CD8-positive, alpha-beta memory T cell (primary cell): ENCODE data around the gene TAF11L5. TPM values are rescaled to one million over a fixed set of nuclear protein-coding genes. Genes with fewer than 3 reads are reported as not detected.
"Not testable (repeated sequence)": the region's sequence is repeated elsewhere in the genome, so short reads cannot be mapped to it uniquely, and the experiment has no call there.

Experiments used
- CTCF ChIA-PET: fragments of 350-600 bp; sonication (Branson Sonifier 250); formaldehyde crosslinking; loops from one replicate; lab custom pipeline; 2021; ENCODE audit warnings: antibody characterized with exemption; lab: Charles Lee
- POLR2A ChIA-PET: fragments of 350-600 bp; sonication (Branson Sonifier 250); formaldehyde crosslinking; loops from one replicate; lab custom pipeline; 2021; ENCODE audit warnings: antibody characterized with exemption; lab: Charles Lee
- DNase-seq, 5 donors: peaks; one replicate each; pipeline versions ENCODE4 v3.0.0 to v3.0.0-alpha.2; 2020 to 2022; ENCODE audit warnings: mixed read lengths in 1 of 5
- H3K27ac ChIP-seq: one replicate; pipeline ENCODE4 v1.7.0; 2013; ENCODE audit warnings: low read depth, mild to moderate bottlenecking, low read length, moderate library complexity
- H3K27me3 ChIP-seq: 2 replicates; pipeline ENCODE4 v1.7.0; 2013; ENCODE audit warnings: low read length, mild to moderate bottlenecking; ENCODE audit not compliant: insufficient read depth, poor library complexity, severe bottlenecking
- H3K36me3 ChIP-seq: 2 replicates; pipeline ENCODE4 v1.7.0; 2013; ENCODE audit warnings: mild to moderate bottlenecking, low read length, moderate library complexity; ENCODE audit not compliant: insufficient read depth
- H3K4me1 ChIP-seq: 2 replicates; pipeline ENCODE4 v1.7.0; 2013; ENCODE audit warnings: mild to moderate bottlenecking, low read length, moderate library complexity; ENCODE audit not compliant: insufficient read depth
- H3K4me3 ChIP-seq: 2 replicates; pipeline ENCODE4 v1.7.0; 2013; ENCODE audit warnings: mild to moderate bottlenecking, low read length
- H3K9me3 ChIP-seq: 2 replicates; pipeline ENCODE4 v1.7.0; 2013; ENCODE audit warnings: mild to moderate bottlenecking, low read length
- H3K27ac Mint-ChIP-seq, 8 donors: one replicate each; pipeline ENCODE4 v1.8.0; 2020 to 2021; ENCODE audit warnings: mixed read lengths in 8 of 8, mild to moderate bottlenecking in 6 of 8, inconsistent platforms in 3 of 8, moderate library complexity in 3 of 8
- H3K27me3 Mint-ChIP-seq, 2 donors: one replicate each; pipeline ENCODE4 v1.8.0; 2020 to 2021; ENCODE audit warnings: mixed read lengths in 2 of 2, mild to moderate bottlenecking in 1 of 2, moderate library complexity in 1 of 2
- H3K36me3 Mint-ChIP-seq, 3 donors: one replicate each; pipeline ENCODE4 v1.8.0; 2020 to 2021; ENCODE audit warnings: mixed read lengths in 3 of 3, inconsistent platforms in 1 of 3, mild to moderate bottlenecking in 1 of 3
- H3K4me1 Mint-ChIP-seq, 3 donors: one replicate each; pipeline ENCODE4 v1.8.0; 2020 to 2021; ENCODE audit warnings: mixed read lengths in 3 of 3, inconsistent platforms in 1 of 3, mild to moderate bottlenecking in 1 of 3
- H3K4me3 Mint-ChIP-seq, 7 donors: one replicate each; pipeline ENCODE4 v1.8.0; 2020 to 2021; ENCODE audit warnings: mixed read lengths in 7 of 7, mild to moderate bottlenecking in 6 of 7, moderate library complexity in 4 of 7, inconsistent platforms in 2 of 7
- H3K9me3 Mint-ChIP-seq, 5 donors: one replicate each; pipeline ENCODE4 v1.8.0; 2020 to 2022; ENCODE audit warnings: mixed read lengths in 5 of 5, mild to moderate bottlenecking in 3 of 5, moderate library complexity in 2 of 5, inconsistent platforms in 1 of 5
- polyA plus RNA-seq: library from polyadenylated mRNA; unstranded; fragments of 300-500 nt; fragmentation: Illumina TruSeq; gene quantifications from one replicate; pipeline ENCODE4 v1.2.3, GENCODE V29; 2021
- total RNA-seq, 2 experiments: library from RNA; stranded (reverse); gene quantifications; one replicate each; pipeline ENCODE4 v1.2.3, GENCODE V29; 2021

Gene TAF11L5
- total and polyA plus RNA-seq, 3 experiments from 2014 or later = not detected

DNA sequence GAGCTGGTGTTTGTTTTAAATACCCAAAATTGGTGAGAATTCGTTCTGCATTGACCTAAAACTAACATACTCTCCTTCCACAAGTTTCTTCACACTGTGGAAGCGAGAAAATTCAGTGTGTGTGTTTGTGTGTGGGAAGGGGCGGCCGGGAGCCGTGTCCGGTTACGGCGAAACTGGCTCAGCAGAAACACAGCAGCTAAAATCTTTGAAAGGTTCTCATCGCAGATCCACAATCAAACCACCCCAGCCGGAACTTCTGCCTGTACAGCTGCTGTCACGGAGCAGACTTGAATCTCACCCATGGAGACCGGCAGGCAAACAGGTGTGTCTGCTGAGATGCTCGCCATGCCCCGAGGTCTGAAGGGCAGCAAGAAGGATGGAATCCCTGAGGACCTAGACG lies 3.3 kb downstream of the TAF11L5 start, which contains the start of gene TAF11L6:
Gene TAF11L6, plus strand, starts transcription at position 301 of the 400 bp plus-strand sequence.
- H3K9me3 ChIP-seq, H3K27ac ChIP-seq, H3K36me3 ChIP-seq, H3K4me1 ChIP-seq, POLR2A ChIA-PET, H3K27me3 ChIP-seq, CTCF ChIA-PET, H3K27ac Mint-ChIP-seq, H3K4me1 Mint-ChIP-seq, H3K9me3 Mint-ChIP-seq, H3K27me3 Mint-ChIP-seq, H3K4me3 ChIP-seq, DNase-seq, H3K4me3 Mint-ChIP-seq, H3K36me3 Mint-ChIP-seq: not testable (repeated sequence)

Other genes with a start within 250 kb of the TAF11L5 start
- gene TAF11L2, start 27.0 kb upstream of the TAF11L5 start, total RNA-seq = not detected
- gene TAF11L2, start 27.0 kb upstream of the TAF11L5 start, polyA plus RNA-seq = not detected
- not detected for gene TAF11L3, start 6.9 kb upstream of the TAF11L5 start, total RNA-seq
- not detected for gene TAF11L3, start 6.9 kb upstream of the TAF11L5 start, polyA plus RNA-seq
- not detected for gene TAF11L4, start 3.4 kb upstream of the TAF11L5 start, total RNA-seq
- gene TAF11L4, start 3.4 kb upstream of the TAF11L5 start, polyA plus RNA-seq = not detected
- gene TAF11L6, start 3.4 kb downstream of the TAF11L5 start, total RNA-seq = not detected
- not detected for gene TAF11L6, start 3.4 kb downstream of the TAF11L5 start, polyA plus RNA-seq
- not detected for gene TAF11L7, start 60.5 kb downstream of the TAF11L5 start, total RNA-seq
- gene TAF11L7, start 60.5 kb downstream of the TAF11L5 start, polyA plus RNA-seq = not detected
- gene TAF11L8, start 65.7 kb downstream of the TAF11L5 start, total RNA-seq = not detected
- not detected for gene TAF11L8, start 65.7 kb downstream of the TAF11L5 start, polyA plus RNA-seq
- not detected for gene TAF11L9, start 69.2 kb downstream of the TAF11L5 start, total RNA-seq
- gene TAF11L9, start 69.2 kb downstream of the TAF11L5 start, polyA plus RNA-seq = not detected
- gene TAF11L10, start 72.6 kb downstream of the TAF11L5 start, total RNA-seq = not detected
- not detected for gene TAF11L10, start 72.6 kb downstream of the TAF11L5 start, polyA plus RNA-seq
- not detected for gene TAF11L11, start 78.9 kb downstream of the TAF11L5 start, total RNA-seq
- gene TAF11L11, start 78.9 kb downstream of the TAF11L5 start, polyA plus RNA-seq = not detected
- gene TAF11L12, start 85.2 kb downstream of the TAF11L5 start, total RNA-seq = not detected
- gene TAF11L12, start 85.2 kb downstream of the TAF11L5 start, polyA plus RNA-seq = not detected
- gene TAF11L13, start 106.9 kb downstream of the TAF11L5 start, total RNA-seq = not detected
- not detected for gene TAF11L13, start 106.9 kb downstream of the TAF11L5 start, polyA plus RNA-seq
- gene TAF11L14, start 109.2 kb downstream of the TAF11L5 start, total RNA-seq = not detected
- not detected for gene TAF11L14, start 109.2 kb downstream of the TAF11L5 start, polyA plus RNA-seq